Measurements from ENCODE around the gene RIN2. TPM values are rescaled to one million over a fixed set of nuclear protein-coding genes. Genes with fewer than 3 reads are reported as not detected.
"Not testable (repeated sequence)": the region's sequence is repeated elsewhere in the genome, so short reads cannot be mapped to it uniquely, and the experiment has no call there.

The RIN2 gene
- polyA plus RNA-seq, 4 donors: 36.6 to 38.5 (median 37.5) TPM

GRCh38 chr20:19738951-19739350, 19.1 kb upstream of the RIN2 start:
- no peak for DNase-seq (ENCODE audit: low read depth in 4 of 4, low spot score in 3 of 4)

DNA sequence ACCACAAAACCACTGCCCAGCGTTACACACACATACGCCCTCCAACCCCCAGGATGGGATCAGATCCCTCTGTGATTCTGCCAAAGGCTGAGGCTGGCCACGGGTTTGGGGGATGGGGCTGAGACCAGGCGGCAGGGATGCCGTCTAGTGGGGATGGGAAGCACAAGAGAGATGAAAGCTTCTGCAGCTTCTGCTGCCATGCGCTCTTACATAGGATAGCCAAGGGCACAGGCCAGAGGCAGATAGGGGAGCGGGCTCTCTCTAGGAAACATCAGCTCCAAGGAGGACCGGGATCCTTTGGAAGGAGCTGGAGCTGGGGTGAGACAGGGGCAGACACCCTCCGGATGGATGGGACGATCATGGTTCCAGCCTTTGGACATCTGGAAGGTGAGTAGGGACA, 18.7 kb upstream of the RIN2 start:
- DNase-seq (ENCODE audit: low read depth in 4 of 4, low spot score in 3 of 4): no peak

- DNase-seq (ENCODE audit: low read depth in 4 of 4, low spot score in 3 of 4): no peak
These were observed 17.5 kb upstream of the RIN2 start for GRCh38 chr20:19740512-19740911.

DNA sequence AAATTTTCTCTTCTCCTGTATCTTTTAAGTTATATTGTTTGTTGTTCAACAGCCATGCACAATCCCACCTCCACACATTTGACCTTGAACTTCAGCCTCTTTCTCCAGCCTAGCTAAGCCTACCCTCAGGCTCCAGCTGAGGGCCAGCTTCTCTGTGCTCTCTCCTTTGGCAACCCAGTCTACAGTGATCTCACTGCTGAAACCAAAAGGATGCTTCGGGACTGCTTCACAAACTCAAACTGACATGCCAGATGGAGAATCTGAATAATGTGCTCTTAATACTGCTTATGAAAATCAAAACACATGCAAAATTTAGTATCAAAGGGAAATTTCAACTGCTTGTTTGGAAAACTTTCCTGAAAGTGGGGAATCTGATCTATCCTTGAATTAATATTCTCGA, 16.1 kb upstream of the RIN2 start:
- no peak for DNase-seq (ENCODE audit: low read depth in 4 of 4, low spot score in 3 of 4)

DNA sequence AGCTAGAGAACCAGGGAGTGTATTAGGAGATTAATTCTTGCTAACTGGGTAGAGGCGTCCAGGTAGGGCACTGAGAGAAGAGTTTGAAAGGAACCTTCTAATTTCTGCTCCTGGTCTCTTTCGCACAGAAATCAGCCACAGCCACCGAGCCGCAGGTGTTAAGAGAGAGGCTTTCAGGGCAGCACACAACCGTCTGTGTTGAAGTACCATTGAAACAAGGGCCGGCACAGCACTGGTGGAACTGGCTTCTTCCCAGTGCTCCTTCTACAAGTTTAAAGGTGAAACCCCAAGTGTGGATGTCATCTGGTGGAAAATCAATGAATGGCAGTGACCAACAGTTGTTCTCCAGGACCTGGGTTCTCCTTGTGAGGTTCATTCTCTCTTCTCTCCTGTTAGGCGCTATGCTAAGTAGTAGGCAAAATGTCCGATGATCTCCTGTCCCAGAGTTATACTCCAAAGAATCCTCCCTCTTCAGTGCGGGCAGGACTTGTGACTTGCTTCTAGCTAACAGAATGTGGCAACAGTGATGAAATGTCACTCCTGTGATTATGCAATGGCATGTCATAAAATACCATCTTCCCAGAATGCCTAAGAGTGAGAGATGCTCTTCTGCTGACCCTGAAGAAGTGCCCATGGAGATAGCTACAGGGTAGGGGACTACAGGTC, 15.0 kb upstream of the RIN2 start:
- DNase-seq (ENCODE audit: low read depth in 4 of 4, low spot score in 3 of 4): no peak

DNA sequence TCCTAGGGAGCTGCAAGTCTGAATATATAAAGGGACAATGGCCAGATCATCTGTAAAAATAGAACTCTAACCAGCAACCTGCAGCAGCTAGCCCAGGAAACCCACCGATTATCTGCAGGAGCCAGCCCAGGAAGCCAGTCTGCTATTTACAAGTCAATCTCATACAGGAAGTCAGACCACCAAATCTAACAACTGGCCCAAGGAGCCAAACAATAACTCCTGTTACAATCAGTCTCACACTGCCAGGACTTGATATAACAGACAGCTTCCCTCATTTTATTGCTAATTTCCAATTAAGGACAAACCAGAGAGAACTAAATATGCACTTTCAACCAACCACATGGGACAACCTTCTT, 14.4 kb upstream of the RIN2 start:
- DNase-seq (ENCODE audit: low read depth in 4 of 4, low spot score in 3 of 4): no peak

DNA sequence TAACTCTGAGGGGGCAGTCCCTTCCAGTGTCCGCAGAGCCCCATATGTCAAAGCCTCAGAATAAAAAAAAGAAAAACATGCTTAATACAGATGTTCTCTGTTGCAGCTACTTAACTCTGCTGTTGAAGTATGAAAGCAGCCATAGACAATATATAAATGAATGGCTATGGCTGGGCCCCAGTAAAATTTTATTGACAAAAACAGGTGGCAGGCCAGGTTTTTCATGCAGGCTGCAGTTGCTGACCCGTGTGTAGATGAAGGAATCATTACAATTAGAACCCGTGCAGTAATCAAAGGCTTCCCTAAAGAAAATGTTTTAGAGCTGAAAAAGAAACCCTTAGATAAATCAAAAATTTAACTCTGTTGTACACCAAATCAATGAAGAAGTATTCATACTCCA, 13.0 kb upstream of the RIN2 start:
- no peak for DNase-seq (ENCODE audit: low read depth in 4 of 4, low spot score in 3 of 4)

- DNase-seq (ENCODE audit: low read depth in 4 of 4, low spot score in 3 of 4): no peak
These were observed 12.5 kb upstream of the RIN2 start for GRCh38 chr20:19745584-19745983.

GRCh38 chr20:19746396-19746795, 11.7 kb upstream of the RIN2 start:
- DNase-seq (ENCODE audit: low read depth in 4 of 4, low spot score in 3 of 4): no peak

DNA sequence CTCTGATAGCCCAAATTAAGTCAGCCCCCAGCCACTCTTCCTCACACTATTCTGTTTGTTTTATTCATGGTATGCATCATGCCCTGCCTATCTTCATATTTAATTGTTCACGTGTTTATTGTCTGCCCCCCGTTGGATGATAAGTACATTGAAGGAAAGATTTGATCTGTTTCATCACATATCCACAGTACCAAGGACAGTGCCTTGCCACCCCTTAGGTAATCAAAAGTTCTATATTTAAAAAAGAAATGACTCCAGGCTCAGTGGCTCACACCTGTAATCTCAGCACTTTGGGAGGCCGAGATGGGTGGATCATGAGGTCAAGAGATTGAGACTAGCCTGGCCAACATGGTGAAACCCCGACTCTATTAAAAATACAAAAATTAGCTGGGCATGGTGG, 10.2 kb upstream of the RIN2 start:
- DNase-seq (ENCODE audit: low read depth in 4 of 4, low spot score in 3 of 4): no peak

- DNase-seq (ENCODE audit: low read depth in 4 of 4, low spot score in 3 of 4): no peak
These were observed 9.4 kb upstream of the RIN2 start for GRCh38 chr20:19748681-19749080.

DNA sequence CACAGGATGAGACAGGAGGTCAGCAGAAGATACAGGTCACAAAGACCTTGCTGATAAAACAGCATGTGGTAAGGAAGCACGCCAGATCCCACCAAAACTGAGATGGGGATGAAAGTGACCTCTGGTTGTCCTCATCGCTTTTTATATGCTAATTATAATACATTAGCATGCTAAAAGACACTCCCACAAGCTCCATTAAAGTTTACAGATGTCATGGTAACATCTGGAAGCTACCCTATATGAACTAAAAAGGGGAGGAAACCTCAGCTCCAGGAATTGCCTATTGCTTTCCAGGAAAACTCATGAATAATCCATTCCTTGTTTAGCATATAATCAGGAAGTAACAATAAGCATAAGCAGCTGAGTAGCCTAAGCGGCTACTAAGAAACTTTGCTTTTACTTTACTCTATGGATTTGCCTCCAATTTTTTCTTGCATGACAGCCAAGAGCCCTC, 8.4 kb upstream of the RIN2 start:
- DNase-seq (ENCODE audit: low read depth in 4 of 4, low spot score in 3 of 4): no peak

- no peak for DNase-seq (ENCODE audit: low read depth in 4 of 4, low spot score in 3 of 4)
These were observed 7.9 kb upstream of the RIN2 start for GRCh38 chr20:19750101-19750606.

DNA sequence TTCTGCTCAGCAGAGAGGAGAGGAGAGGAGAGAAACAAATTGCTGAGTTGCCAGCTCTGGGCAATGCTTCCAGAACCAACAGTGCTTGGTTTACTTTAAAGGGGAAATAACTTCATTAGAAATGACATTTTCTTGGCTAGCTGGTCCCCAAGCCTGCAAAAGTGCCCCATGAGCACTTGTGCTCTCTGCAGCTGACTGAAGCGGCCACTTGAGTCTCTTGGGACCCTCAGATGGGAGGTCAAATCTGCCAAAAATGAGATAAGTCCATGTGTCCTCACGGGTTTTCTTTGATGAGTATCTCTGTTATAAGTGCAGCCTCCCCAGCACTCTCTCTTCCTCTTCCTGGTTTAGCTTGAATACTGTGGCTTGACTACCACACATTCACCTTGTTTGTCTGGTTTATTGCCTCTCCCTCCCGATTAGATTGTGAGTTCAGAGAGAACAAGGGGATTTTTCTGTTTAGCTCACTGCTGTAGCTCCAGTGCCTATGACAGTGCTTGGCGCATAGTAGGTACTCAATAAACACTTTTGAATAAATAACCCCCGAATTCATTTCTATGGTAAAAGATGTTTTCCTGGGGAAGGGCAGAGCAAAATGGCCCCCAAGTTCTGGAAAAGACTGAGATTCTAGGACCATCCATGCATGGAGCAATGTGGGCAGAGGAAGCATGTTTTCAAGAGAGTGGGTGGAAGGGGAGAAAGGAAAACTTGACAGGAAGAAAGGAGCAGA, 7.0 kb upstream of the RIN2 start:
- no peak for DNase-seq (ENCODE audit: low read depth in 4 of 4, low spot score in 3 of 4)

DNA sequence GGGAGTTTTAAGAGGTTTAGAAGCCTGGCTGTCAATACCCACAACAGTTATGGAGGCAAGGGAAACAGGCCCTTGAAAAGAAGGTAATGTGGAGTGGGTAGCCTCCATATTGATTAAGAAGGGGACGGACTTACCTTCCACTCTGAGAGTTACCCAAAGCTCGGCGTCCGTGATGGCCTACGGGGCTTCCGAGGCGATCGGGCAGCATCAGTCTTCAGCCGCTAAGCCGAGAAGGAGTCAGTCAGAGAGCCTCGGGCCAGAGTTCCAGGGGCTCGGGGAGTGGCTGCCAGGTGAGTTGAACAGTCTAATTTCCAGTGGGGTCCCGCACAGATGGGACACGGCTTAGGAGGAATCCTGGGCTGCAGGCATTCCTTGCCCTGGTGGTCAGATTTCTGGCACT, 3.9 kb upstream of the RIN2 start:
- DNase-seq (ENCODE audit: low read depth in 4 of 4, low spot score in 3 of 4): not testable (repeated sequence)

- no peak for DNase-seq (ENCODE audit: low read depth in 4 of 4, low spot score in 3 of 4)
These were observed 1.1 kb upstream of the RIN2 start for GRCh38 chr20:19756761-19757486.

DNA sequence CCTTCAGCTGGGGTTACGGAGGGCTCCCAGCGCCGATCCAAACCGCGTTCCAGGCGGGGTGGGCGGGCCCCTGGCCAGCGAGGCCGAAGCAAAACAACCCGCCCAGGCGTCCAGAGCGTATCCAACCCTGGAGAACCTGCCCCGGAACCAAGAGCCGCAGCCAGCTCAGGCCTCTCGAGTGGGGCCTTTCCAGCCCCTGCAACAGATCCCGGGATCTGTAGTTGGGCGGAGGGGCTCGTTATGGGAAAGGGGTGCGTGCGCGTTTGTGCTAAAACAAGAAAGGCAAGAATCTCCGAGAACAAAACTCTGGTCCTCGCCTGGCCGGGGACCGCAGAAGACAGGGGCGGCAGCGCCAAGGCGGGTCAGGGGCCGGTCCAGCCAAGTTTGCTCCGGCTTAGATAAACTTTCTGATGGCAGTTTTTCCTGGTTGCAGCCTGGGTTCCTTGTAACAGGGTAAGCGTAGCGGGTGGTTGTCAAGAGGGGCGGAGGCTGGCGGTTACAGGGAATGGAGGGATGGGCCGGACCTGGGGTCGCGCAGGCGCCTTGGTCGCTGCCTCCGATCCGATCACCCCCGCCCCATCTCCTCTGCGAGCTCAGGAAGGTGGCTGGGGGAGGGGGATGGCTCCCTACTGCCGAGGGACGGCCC, 448 bp upstream of the RIN2 start:
- DNase-seq (ENCODE audit: low read depth in 4 of 4, low spot score in 3 of 4): peak; percentile 87 to 94 (median 92)

DNA sequence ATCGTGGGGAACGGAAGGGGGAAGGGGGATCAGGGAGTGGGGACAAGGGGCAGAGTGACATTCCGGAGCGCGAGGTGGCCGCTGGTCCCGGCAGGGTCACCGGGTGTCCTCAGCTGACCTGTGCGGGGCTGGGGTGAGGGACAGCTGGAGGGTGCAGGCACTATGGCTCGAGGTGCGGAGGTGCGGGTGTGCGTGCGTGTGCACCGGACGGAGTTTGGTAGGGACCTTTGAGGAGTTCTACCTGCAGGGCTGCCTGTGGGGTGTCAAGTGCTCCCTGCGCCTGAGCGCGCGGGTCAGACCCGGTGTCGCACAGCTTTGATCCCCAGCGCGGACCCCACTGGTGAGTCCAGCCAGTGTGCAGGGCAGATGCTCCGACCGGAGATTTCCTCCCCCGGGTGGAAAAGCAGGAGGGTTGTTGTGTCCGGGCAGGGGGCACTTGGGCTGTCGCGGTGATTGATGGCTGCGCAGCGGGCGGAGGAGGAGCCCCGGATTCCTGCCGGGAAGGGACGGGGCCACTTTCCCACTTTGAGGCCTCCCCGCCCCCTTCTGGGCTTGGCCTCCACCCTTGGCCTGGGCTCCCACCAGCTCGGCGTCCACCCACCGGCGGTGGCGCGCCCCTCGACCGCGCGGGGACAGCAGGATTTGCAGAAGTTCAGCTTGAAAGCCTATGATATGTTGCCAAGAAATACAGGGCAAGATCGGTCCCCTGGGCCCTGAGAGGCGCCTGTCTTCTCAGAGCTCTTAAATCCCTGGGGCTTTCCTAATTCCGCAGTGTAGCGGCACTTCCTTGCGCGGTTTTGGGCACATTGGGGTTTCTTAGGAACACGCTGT, 658 bp downstream of the RIN2 start:
- DNase-seq (ENCODE audit: low read depth in 4 of 4, low spot score in 3 of 4): peak; percentile 41 to 59 (median 50)

DNA sequence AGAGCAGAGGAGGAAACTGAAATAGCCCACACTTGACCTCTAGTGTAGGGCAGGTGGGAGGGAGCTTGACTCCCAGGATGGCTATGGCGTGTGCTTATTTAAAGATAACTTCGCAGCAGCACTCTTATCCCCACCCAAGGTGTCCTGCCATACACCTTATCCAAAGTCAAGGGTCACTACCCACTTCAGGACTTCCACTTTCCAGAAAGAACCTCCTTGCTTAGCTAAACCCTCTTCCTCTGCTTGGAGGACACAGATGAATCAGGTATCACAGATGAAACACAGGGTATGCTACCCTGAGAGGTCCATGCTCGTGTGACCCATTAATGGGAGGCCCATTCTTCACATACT, 2.3 kb downstream of the RIN2 start:
- DNase-seq (ENCODE audit: low read depth in 4 of 4, low spot score in 3 of 4): no peak

DNA sequence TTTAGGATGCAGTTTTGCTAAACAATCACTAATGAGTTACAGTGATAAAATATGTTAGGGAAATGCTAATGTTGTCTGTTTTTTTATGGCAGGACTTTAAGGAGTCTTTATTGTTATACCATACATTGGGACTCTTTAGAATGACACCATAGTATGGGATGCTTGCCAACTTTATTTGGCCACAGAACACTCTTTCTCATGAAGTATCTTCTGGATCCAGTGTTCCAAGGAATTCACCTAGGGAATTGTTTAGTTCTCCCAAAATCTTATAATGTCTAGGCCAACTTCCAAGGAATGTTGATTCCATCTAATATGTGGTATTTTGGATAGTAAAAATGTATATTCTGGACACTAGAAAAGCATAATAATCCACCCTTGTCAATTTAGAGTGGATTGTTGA, 3.3 kb downstream of the RIN2 start:
- DNase-seq (ENCODE audit: low read depth in 4 of 4, low spot score in 3 of 4): no peak
